ENCODE results near the gene PHC1.
"Not testable (repeated sequence)": the region's sequence is repeated elsewhere in the genome, so short reads cannot be mapped to it uniquely, and the experiment has no call there.

Gene PHC1

DNA sequence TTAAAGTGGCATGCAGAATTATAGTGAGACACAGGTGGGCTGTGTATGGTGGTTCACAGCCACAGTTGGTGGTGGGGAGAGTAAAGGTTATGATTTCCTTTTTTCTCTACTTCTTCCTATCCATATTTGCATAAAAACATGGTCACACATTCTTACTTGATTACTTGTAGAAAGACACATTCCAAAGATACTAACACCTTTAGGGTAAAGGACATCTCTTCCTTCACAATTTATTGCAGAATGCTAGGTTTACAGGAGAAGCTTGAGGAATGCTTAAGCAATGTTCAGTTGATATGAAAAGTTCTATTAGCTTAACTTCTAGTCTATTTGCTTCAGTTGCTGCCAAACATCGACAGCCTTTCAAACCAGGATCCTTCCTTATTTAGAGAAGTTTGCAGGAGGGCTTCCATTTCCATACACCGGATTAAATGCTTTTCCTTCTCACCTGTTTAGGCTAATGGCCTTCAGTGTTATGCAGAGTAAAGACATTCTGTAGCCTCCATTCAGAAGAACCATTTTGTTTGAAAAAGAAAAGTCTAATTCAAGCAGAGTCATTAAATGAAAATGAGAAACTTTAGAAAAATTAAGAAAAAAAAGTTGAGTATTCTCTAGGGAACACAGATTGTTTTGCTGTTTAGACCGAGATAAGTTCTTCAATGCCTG lies 2.6 kb upstream of the PHC1 start:
- FAIRE-seq, result no peak

DNA sequence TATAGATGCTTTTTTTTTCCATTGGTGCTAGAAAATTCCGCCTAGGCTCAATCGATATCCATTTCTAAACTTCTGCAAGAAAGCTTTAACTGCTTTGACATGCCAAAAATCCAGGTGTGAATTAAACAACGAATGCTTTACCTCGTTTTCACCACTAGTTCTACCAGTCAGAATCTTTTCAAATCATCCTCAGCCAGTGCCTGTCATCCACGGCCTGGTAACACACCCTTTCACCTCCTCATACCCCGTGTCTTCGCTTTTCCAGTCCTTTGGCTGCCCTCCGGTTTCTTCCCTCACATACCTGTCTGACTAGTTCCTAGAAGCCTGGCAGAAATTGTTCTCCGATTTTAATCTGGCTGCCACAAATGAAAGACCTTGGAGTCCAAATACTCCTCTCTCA lies 1.4 kb upstream of the PHC1 start:
- FAIRE-seq, result no peak

- FAIRE-seq, result no peak
These were observed 642 bp upstream of the PHC1 start for GRCh38 chr12:8913702-8914032.

DNA sequence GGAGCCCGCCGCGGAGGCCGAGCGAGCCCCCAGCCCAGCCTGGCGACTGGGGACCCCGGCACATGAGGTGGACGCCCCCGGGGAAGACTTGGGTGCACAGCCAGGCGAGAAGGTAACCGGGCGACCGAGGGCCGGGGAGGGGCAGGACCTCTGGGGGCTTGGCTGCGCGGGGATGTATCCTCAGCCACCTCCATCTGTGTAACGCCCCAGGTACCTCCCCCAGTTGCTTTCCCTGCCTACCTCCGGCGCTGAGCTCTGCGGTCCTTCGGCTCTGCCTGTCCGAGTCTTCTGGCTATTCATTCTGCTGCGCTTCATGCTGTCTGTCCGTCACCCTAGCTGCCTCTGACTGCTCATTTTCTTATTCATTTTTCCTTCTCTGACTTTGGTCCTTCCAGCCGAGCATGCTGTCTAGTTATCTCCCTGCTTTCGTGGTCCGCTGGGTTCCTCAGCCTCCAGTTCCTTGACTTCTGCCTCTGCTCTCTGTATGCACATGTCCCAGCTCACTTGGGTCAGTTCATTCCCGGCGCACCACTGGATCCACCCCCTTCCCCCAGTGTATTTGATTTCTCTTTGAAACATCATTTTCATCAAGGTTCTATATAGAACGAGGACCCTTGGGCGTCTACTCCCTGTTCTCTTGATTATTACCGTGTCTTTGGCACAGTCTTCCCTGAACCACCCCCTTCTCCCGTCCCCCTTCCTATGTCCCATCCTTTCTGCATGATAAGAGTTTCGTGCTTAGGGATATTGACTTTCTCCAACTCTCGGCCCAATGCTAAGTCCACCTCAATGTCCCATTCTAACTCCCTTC lies 612 bp downstream of the PHC1 start:
- FAIRE-seq, result no peak

DNA sequence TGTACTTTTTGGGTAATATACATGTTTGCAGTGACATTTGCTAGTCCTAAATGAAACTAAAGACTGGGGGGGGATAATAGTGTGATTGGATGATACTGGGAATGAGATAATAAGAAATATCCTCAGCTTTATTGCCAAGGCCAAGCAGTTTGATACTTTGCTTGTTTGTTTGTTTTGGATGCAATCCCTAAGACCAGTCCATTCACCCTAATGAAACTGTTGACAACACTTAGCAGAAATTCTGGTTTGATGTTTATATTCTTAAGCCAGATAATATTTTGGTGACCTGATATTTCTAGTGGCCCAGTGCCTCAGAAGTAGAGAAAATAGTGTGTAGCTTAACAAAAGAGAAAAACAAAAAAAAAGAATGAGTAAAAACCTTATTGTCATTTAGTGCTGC lies 1.8 kb downstream of the PHC1 start:
- no peak for FAIRE-seq

DNA sequence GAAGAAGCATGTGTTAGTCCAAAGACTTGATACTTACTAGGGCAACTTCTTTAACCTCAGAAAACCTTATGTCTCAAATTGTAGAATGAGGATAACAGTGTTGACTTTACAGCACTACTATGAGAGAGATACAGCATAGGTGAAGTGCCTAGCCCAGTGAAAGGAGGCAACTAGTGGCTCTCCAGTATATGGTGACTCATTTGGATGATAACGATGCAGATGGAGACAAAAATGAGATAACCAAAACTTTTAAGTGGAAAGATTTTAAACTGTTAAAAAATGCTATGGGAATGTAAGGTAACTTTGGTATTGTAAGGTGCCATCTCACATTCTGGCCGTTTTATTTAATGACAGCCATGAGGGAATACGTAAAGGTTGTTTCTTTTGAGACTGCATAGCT lies 2.7 kb downstream of the PHC1 start:
- FAIRE-seq, result no peak

- FAIRE-seq, result no peak
These were observed 3.4 kb downstream of the PHC1 start for GRCh38 chr12:8917751-8918150.

- FAIRE-seq, result not testable (repeated sequence)
These were observed 5.3 kb downstream of the PHC1 start for GRCh38 chr12:8919643-8920042.

DNA sequence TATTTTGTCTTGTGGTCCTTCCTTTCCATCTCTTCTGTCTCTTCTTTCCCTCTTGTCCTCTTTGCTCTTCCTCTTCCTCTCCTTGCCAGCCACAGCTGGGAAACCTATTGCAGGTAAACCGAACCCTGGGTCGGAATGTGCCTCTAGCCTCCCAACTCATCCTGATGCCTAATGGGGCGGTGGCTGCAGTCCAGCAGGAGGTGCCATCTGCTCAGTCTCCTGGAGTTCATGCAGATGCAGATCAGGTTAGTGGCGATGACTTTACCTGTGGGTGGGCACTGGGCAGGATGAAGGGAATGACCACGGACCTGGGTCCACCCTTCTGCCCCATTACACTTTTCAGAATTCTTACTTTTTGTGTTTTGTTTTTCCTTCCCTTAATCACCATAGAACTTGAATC lies 8.2 kb downstream of the PHC1 start:
- no peak for FAIRE-seq

GRCh38 chr12:8930655-8931323 lies 16.5 kb downstream of the PHC1 start:
- not testable (repeated sequence) for FAIRE-seq

GRCh38 chr12:8932464-8932863 lies 18.2 kb downstream of the PHC1 start:
- not testable (repeated sequence) for FAIRE-seq

DNA sequence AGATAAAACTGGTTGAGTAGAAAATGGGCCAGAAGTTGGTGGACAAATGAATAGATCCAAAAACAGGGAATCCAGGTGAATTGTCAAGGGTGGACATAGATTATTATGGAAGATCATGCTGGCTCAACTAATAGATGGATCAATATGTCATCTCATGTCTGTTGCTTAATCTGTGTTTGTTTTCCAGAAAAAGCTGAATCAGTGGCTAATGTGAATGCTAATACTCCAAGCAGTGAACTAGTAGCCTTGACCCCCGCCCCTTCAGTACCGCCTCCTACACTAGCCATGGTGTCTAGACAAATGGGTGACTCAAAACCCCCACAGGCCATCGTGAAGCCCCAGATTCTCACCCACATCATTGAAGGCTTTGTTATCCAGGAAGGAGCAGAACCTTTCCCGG lies 19.8 kb downstream of the PHC1 start:
- not testable (repeated sequence) for FAIRE-seq

GRCh38 chr12:8936735-8937134 lies 22.4 kb downstream of the PHC1 start:
- FAIRE-seq, result no peak

DNA sequence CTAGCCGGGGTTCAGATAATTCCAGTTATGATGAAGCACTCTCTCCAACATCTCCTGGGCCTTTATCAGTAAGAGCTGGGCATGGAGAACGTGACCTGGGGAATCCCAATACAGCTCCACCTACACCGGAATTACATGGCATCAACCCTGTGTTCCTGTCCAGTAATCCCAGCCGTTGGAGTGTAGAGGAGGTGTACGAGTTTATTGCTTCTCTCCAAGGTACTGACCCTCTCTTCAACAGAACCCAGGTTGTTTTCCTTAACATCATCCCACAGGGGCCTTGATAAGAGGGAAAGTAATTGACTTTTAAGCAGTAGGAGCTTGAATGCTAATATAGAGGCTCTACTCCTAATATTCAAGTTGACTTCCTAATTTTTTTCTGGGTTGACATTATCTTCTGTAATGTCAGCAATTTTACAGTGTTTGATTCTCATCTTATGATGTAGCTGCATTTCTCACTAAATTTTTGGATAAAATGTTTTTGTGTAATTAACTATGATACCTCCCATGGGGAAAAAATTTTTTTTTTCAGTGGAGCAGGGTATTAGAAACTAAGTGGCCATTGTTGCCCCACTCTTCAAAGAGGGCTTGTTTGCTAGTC lies 23.6 kb downstream of the PHC1 start:
- FAIRE-seq, result not testable (repeated sequence)

DNA sequence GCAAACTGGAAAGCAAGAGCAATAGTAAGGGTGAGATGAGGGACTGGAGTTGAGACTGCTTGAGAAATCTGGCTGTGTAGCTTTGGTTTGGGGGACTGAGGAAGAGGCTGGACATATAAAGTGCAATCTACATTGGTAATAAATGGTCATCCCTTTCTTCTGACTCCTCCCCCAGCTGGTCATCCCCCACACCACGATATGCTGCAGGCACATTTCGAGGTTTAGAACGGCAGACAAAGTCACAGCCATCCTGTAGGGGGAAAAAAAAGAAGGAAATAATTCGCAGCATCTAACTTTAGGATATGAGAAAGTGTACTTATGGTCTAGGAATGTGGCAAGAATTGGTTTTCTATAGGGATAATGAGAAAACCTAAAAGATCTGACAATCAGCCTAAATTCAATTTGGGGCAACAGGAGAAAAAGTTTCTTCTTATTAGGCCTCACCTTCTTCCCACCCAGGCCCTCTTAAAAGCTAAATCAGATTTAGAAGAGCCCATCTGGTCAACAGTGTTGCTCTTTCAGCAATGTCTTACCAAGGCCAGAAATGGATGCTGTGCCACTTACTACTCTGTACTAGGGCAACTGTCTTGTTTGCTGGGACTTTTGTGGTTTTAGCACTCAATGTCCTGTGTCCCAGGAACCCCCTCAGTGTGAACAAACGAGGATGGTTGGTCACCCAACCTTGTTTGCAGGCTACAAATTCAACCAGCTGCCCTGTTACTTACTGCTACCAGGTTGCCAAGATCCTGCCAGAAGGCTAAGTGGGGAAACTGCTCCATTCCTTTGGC lies 27.6 kb downstream of the PHC1 start:
- FAIRE-seq, result no peak

- FAIRE-seq, result no peak
These were observed 29.4 kb downstream of the PHC1 start for GRCh38 chr12:8943565-8944186.

GRCh38 chr12:8946733-8947132 lies 32.4 kb downstream of the PHC1 start:
- no peak for FAIRE-seq

DNA sequence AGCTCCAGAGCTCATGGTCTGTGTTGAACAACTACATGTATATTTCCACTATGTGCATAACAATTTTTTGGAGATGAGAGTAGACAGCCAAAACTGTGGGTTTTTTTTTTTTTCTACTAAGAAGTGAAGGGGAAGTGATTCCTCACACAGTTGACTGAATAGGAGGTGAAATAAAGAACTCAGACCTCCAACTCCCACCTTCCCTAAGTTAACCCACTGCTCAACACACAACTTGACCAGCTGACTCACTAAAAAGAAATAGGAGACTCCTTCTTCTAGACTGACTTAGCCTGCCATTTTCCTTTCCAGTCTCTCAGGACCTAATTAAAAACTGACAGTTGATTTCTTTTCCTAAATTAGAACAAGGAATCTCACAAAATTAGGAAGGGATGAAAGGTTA lies 33.4 kb downstream of the PHC1 start:
- no peak for FAIRE-seq

- no peak for FAIRE-seq
These were observed 34.5 kb downstream of the PHC1 start for GRCh38 chr12:8948701-8949341.

DNA sequence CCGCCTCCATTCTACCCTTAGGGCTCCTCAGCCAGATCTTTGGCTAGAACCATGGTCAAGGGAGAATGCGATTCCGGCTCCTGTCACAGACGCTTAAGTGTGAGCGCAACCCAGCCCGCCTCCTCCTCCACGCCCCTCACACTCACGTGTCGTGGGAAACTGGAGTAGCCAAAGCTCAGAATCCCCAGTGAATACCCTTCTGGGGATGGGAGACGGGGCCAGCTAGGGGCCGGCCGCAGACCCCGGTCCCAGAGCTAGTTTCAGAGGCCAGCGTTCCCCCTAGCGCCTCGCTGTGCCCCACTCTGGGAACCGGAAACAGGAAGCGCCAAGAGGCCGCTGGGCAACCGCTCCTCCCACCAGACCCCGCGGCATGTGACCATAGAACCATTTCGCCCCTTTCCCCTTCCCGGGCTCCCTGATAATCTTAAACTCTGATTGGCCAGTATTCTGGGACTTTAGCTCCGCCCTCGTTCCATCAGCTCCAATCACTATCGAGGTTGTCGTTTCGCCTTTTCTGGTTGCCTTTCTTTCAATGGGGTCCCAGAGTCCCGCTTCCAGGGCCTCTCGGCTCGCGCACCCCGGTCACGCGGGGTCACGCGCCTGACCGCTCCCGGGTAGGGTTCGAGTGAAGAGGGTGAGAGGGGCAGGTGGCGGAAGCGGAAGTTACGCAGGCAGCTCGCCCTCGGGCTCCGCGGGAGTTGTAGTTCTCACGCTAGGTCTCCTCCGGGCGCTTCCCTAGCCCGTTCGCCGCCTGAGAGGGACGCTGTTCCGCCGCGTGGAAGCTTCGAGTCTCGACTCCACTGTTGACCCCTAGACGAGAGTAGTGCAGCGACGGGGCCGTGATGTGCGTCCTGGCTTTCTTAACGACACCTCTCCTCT lies 35.3 kb downstream of the PHC1 start, which contains the start of gene M6PR:
Gene M6PR, minus strand, starts transcription at position 304 of the 879 bp plus-strand sequence. CDS start 3,241 bp downstream, outside the sequence.
- no peak for FAIRE-seq

- FAIRE-seq, result no peak
These were observed 35.9 kb downstream of the PHC1 start for GRCh38 chr12:8950221-8950527.

Data from colon (tissue), 2 donors.